Measurements from ENCODE around the gene ADAMTS2. TPM values are rescaled to one million over a fixed set of nuclear protein-coding genes. Genes with fewer than 3 reads are reported as not detected.

ADAMTS2 gene
- total RNA-seq, 1 experiment from 2014 or later, result not detected

- ATAC-seq, result no peak
- no peak overlapping the region for H3K9ac ChIP-seq (ENCODE audit: low read length)
- TF ChIP-seq, protein P1, sequence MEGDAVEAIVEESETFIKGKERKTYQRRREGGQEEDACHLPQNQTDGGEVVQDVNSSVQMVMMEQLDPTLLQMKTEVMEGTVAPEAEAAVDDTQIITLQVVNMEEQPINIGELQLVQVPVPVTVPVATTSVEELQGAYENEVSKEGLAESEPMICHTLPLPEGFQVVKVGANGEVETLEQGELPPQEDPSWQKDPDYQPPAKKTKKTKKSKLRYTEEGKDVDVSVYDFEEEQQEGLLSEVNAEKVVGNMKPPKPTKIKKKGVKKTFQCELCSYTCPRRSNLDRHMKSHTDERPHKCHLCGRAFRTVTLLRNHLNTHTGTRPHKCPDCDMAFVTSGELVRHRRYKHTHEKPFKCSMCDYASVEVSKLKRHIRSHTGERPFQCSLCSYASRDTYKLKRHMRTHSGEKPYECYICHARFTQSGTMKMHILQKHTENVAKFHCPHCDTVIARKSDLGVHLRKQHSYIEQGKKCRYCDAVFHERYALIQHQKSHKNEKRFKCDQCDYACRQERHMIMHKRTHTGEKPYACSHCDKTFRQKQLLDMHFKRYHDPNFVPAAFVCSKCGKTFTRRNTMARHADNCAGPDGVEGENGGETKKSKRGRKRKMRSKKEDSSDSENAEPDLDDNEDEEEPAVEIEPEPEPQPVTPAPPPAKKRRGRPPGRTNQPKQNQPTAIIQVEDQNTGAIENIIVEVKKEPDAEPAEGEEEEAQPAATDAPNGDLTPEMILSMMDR (conservative IDR thresholded peaks at IDR 0.05; ENCODE audit: low read depth, low read length), result no peak
- TF ChIP-seq EZH2 (IDR thresholded peaks at IDR 0.05; ENCODE audit: low read length, unreplicated experiment) (no peak), EZH2phosphoT487 (IDR thresholded peaks at IDR 0.05; ENCODE audit: borderline replicate concordance, low read length) (no peak)
- H3K9me3 ChIP-seq (ENCODE audit: low read length), result peaks cover 6% of the 10 kb centered on the region; the same call in 1 of the 2 replicates
- H4K20me1 ChIP-seq (ENCODE audit: low read length), result no peaks in the 10 kb centered on the region
- no peaks in the 10 kb centered on the region for H3K9me2 ChIP-seq (replicated peaks; ENCODE audit: low read length)
- DNase-seq, result no peak
- no peaks in the 10 kb centered on the region for H3K79me2 ChIP-seq (ENCODE audit: low read length)
- no peak overlapping the region for H3K27ac ChIP-seq (ENCODE audit: low read length)
- CTCF ChIA-PET, result no interaction called here
- no peaks in the 10 kb centered on the region for H3F3A ChIP-seq (ENCODE audit: low read length, unreplicated experiment)
- H3K27me3 ChIP-seq (ENCODE audit: low read length), result peaks cover 59% of the 10 kb centered on the region
- no peaks in the 10 kb centered on the region for H3K36me3 ChIP-seq (ENCODE audit: low read depth, low read length)
- intact Hi-C loops (cut with micrococcal nuclease), result no loop called here
- no peak overlapping the region for H2AFZ ChIP-seq (ENCODE audit: low read length)
- POLR2A ChIA-PET (ENCODE audit: unreplicated experiment), result no interaction called here
- no peak overlapping the region for H3K4me3 ChIP-seq (ENCODE audit: low read length)
- BruUV-seq (replicated peaks), result no TSS peak
- H3K4me2 ChIP-seq (ENCODE audit: low read length), result no peak overlapping the region
- no peaks in the 10 kb centered on the region for H3K4me1 ChIP-seq (ENCODE audit: insufficient read depth, low read length)
Measured at GRCh38 chr5:179300581-179301180, 44.6 kb downstream of the ADAMTS2 start.

GRCh38 chr5:179298181-179298993 is 46.9 kb downstream of the ADAMTS2 start:
- POLR2A ChIA-PET (ENCODE audit: unreplicated experiment), result no interaction called here
- H3K4me3 ChIP-seq (ENCODE audit: low read length), result no peak overlapping the region
- no peaks in the 10 kb centered on the region for H3F3A ChIP-seq (ENCODE audit: low read length, unreplicated experiment)
- BruUV-seq (replicated peaks), result no TSS peak
- ATAC-seq (no peak), DNase-seq (no peak)
- no peak overlapping the region for H3K27ac ChIP-seq (ENCODE audit: low read length)
- intact Hi-C loops (cut with micrococcal nuclease), result no loop called here
- H3K9ac ChIP-seq (ENCODE audit: low read length), result no peak overlapping the region
- no peaks in the 10 kb centered on the region for H3K36me3 ChIP-seq (ENCODE audit: low read depth, low read length)
- H3K9me2 ChIP-seq (replicated peaks; ENCODE audit: low read length), result no peaks in the 10 kb centered on the region
- H3K27me3 ChIP-seq (ENCODE audit: low read length), result peaks cover 73% of the 10 kb centered on the region
- H3K4me1 ChIP-seq (ENCODE audit: insufficient read depth, low read length), result no peaks in the 10 kb centered on the region
- no peaks in the 10 kb centered on the region for H3K9me3 ChIP-seq (ENCODE audit: low read length)
- CTCF ChIA-PET, result no interaction called here
- H3K79me2 ChIP-seq (ENCODE audit: low read length), result no peaks in the 10 kb centered on the region
- no peak overlapping the region for H2AFZ ChIP-seq (ENCODE audit: low read length)
- TF ChIP-seq, protein P1 (conservative IDR thresholded peaks at IDR 0.05; ENCODE audit: low read depth, low read length), result no peak
- TF ChIP-seq EZH2 (IDR thresholded peaks at IDR 0.05; ENCODE audit: low read length, unreplicated experiment), result no peak
- TF ChIP-seq EZH2phosphoT487 (IDR thresholded peaks at IDR 0.05; ENCODE audit: borderline replicate concordance, low read length), result no peak
- no peaks in the 10 kb centered on the region for H4K20me1 ChIP-seq (ENCODE audit: low read length)
- no peak overlapping the region for H3K4me2 ChIP-seq (ENCODE audit: low read length)
